ENCODE results near the gene NMS.

GRCh38 chr2:100453853-100454252 is 16.4 kb upstream of the NMS start:
- TF ChIP-seq ZNF207 (IDR thresholded peaks at IDR 0.05; ENCODE audit: borderline replicate concordance) (no peak), RCOR1 (conservative IDR thresholded peaks at IDR 0.05; ENCODE audit: low read depth, low read length) (no peak), KDM1A (IDR thresholded peaks at IDR 0.05; ENCODE audit: borderline replicate concordance) (no peak), NRF1 (conservative IDR thresholded peaks at IDR 0.05; ENCODE audit: low read depth, low read length) (no peak), SMC3 (IDR thresholded peaks at IDR 0.05; ENCODE audit: borderline replicate concordance, low read length) (no peak), CBX5 (IDR thresholded peaks at IDR 0.05; ENCODE audit: low read depth) (no peak)
- TF ChIP-seq, protein P1, sequence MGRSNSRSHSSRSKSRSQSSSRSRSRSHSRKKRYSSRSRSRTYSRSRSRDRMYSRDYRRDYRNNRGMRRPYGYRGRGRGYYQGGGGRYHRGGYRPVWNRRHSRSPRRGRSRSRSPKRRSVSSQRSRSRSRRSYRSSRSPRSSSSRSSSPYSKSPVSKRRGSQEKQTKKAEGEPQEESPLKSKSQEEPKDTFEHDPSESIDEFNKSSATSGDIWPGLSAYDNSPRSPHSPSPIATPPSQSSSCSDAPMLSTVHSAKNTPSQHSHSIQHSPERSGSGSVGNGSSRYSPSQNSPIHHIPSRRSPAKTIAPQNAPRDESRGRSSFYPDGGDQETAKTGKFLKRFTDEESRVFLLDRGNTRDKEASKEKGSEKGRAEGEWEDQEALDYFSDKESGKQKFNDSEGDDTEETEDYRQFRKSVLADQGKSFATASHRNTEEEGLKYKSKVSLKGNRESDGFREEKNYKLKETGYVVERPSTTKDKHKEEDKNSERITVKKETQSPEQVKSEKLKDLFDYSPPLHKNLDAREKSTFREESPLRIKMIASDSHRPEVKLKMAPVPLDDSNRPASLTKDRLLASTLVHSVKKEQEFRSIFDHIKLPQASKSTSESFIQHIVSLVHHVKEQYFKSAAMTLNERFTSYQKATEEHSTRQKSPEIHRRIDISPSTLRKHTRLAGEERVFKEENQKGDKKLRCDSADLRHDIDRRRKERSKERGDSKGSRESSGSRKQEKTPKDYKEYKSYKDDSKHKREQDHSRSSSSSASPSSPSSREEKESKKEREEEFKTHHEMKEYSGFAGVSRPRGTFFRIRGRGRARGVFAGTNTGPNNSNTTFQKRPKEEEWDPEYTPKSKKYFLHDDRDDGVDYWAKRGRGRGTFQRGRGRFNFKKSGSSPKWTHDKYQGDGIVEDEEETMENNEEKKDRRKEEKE (IDR thresholded peaks at IDR 0.05) = no peak
